ENCODE data around the gene GNB3.

- TF ChIP-seq CTCF (conservative IDR thresholded peaks at IDR 0.05; ENCODE audit: low read length) (no peak), EZH2phosphoT487 (IDR thresholded peaks at IDR 0.05; ENCODE audit: borderline replicate concordance, low read depth, low read length) (no peak)
Observed at GRCh38 chr12:6839482-6840201, 1.1 kb upstream of the GNB3 start.
